ENCODE data around the gene MAP3K6.

Gene MAP3K6

DNA sequence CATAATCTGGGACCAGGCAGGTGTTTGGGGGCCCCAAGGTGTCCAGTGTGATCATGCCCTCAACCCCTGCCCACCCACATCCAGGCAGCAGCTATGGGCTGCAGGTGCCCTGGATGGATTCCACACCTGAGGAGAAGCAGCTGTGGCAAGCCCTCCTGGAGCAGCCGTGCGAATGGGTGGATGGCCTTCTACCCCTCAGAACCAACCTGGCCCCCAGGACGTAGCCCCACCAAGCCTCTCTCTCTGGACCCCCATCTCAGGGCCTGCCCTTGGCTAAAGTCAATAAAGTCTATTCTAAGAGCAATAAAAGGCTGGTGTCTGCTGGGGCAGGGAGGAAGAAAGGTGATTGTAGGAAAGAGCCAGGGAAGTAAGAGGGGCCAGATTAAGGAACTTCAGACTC is 13.1 kb downstream of the MAP3K6 start:
- no peak for DNase-seq

DNA sequence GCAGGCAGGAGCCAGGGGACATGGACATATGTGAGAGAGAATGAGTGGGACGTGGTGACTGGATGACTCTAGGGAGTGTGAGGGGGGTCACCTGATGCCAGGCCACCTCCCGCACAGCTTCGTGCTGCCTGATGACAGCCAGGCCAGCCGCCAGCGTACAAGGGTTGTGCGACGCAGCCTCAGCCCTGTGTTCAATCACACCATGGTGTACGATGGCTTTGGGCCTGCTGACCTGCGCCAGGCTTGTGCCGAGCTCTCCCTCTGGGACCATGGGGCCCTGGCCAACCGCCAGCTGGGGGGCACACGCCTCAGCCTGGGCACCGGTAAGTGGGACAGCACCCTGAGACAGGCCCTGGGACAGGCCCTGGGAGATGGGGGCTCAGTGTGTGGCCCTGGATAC is 13.6 kb downstream of the MAP3K6 start:
- DNase-seq, result no peak

- DNase-seq, result no peak
Measured at GRCh38 chr1:27351541-27352107, 15.1 kb downstream of the MAP3K6 start.

DNA sequence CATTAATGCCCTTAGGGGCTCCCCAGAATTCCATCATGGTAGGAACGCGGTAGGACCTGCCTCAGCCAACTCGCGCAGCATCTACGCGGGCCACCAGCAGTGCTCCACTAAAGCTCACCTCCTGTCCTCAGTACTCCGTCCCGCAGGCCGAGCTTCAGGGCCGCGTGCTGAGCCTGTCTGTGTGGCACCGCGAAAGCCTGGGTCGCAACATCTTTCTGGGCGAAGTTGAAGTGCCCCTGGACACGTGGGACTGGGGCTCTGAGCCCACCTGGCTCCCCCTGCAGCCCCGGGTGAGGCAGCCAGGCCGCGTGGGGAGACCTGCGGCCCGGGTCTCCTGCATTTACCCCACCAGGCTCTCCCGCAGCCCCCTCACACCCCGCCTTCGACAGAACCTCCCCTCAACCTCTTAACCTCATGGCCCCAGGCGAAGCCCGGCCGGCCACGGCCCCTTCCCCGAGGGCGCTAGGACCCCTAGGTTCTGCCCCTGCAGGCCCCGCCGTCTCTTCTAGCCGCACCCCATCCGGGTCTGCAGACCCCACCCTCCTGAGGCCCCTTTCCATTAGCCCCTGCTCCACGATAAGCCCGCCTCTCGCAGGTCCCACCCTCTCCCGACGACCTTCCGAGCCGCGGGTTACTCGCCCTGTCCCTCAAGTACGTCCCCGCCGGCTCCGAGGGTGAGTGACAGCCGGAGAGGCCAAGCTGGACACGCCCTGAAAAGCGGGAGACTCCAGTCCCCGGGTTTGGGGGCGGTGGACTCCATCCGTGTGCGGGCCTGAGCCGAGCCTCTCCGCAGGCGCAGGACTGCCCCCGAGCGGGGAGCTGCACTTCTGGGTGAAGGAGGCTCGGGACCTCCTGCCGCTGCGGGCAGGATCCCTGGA is 15.9 kb downstream of the MAP3K6 start:
- DNase-seq, result no peak

DNA sequence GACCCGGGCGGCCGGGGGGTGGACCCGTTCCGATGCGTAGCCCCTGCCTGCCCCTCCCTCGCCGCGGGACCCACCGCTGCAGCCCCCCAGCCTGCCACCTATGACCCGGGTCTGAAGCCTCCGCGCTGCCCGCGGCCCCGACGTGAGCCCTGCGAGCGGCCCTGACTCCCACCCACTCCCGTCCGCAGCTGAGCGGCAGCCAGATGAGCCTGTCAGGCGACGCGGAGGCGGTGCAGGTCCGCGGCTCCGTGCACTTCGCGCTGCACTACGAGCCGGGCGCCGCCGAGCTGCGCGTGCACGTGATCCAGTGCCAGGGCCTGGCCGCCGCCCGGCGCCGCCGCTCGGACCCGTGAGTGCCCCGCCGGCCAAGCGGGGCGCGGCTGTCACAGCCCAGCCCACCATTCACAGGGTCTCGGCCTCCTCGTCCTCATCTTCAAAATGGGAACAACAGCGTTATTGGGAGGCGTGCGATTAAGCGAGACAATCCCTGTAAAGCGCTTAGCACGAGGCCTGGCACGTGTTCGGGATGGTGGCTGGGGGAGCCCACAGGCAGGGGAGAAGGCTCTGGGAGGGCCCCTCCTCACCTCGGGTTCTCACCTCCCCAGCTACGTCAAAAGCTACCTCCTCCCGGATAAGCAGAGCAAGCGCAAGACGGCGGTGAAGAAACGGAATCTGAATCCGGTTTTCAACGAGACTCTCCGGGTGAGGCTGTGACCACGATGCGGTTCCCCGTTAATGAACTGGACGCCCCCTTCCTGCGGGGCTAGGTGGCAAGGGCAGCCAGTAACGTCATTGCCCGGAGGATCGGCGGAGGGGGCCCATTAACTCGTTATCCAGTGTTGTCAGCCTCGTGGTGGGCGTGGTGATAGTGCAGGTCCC is 16.7 kb downstream of the MAP3K6 start:
- no peak for DNase-seq

GRCh38 chr1:27348861-27349783 is 17.6 kb downstream of the MAP3K6 start:
- DNase-seq, result peak; percentile 51

DNA sequence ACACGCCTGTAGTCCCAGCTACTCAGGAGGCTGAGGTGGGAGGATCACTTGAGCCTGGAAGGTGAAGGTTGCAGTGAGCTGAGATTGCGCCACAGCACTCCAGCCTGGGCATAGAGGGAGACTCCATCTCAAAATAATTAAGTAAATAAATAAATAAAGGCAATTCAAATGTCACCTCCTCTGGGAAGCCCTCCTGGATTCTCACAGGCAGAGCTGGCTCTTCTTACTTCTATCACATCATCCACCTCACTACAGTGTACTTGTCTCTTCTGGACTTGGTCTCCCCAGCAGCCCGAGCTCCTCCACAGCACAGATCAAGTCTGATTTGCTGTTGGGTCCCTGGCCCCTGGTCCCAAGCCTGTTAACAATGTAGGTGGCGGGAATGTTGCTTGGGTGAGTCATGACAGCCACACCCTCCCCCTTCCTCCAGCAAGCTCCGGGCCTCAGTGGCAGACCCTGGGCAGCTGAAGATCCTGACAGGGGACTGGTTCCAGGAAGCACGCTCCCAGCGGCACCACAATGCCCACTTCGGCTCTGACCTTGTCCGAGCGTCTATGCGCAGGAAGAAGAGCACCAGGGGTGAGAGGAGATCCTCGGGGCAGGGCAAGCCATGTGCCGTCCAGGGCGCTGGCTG is 19.7 kb downstream of the MAP3K6 start:
- DNase-seq, result no peak

DNA sequence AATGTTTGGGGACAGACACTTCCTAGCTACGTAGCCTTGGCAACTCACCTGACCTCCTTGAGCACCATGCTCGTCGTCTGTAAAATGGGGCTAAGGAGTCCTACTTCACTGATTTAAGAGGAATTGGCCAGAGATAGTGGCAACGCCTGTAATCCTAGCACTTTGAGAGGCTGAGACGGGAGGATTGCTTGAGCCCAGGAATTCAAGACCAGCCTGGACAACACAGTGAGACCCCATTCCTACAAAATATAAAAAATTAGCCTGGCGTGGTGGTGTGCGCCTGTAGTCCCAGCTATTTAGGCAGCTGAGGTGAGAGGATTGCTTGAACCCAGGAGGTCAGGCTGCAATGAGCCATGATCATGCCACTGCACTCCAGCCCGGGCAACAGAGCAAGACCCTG is 20.4 kb downstream of the MAP3K6 start:
- no peak for DNase-seq

DNA sequence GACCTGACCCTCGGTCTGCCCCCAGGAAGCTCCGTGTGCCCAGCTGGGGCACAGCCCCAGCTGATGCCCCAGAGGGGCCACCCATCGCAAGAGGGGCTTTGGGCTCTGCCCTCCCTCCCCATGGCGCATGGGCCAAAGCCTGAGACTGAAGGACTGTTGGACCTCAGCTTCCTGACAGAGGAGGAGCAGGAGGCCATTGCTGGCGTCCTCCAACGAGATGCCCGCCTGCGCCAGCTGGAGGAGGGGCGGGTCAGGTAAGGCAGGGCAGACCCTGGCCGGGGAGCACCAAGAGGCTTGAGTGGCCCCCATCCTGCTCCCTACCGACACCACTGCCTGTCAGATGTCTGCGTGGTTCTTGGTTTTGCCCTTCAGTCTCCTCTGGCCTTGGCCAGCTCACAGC is 21.5 kb downstream of the MAP3K6 start:
- no peak for DNase-seq

GRCh38 chr1:27343639-27344025 is 23.1 kb downstream of the MAP3K6 start:
- peak; percentile 69 for DNase-seq

DNA sequence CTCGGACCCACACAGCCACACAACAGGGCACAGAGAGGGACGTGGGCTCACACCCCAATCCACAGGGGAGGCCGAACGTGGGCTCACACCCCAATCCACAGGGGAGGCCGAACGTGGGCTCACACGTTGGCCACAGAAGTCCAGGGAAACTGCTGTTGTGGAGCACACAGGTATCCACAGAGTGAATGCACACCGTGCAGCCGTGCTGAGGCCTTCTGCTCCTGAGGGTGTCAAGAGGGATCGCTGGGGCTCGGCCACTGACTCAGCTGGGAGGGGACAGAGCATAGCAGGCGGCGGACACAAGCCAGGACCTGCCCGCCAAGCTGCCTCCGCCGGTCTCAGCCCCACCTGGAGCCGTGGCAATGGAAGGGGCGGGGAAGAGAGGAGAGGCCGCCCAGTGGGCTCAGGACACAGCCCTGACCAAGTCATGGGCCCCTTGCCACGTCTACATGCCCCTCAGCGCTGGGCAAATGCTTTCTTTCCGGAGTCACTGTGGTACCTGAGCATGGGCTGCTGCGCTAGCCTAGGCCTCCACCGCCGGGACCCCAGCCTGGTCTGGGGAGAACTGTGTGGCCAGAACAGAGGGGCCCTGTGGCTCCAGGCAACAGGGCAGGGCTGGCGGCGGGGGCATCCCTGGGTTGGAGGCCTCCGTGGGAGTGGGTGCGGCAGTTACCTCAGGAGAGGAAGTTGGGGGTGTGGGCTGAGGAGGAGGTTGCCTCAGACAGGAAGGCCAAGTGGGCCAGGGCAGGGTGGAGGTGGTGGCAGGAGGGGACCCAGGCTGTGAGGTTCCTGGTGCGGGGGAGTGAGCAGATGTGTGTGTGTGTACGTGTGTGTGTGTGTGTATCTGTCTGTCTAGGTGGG is 23.8 kb downstream of the MAP3K6 start:
- DNase-seq, result peak; percentile 62

DNA sequence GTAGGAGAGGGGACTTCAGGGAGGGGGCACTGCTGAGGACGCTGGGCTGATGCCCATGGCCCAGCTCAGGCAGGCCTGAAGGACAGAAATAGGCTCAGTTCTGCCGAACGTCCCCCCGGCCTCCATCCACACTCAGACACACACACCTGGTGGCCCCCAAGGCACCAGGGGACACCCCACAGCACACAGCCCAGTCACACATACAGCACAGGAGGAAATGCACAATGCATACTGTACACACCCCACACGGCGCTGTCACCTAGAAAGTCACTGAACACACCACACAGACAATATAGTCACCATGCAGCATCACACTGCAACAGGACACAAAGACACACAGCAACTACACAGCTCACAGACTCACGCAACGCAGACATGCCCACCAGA is 24.4 kb downstream of the MAP3K6 start:
- peak; percentile 39 for DNase-seq

DNA sequence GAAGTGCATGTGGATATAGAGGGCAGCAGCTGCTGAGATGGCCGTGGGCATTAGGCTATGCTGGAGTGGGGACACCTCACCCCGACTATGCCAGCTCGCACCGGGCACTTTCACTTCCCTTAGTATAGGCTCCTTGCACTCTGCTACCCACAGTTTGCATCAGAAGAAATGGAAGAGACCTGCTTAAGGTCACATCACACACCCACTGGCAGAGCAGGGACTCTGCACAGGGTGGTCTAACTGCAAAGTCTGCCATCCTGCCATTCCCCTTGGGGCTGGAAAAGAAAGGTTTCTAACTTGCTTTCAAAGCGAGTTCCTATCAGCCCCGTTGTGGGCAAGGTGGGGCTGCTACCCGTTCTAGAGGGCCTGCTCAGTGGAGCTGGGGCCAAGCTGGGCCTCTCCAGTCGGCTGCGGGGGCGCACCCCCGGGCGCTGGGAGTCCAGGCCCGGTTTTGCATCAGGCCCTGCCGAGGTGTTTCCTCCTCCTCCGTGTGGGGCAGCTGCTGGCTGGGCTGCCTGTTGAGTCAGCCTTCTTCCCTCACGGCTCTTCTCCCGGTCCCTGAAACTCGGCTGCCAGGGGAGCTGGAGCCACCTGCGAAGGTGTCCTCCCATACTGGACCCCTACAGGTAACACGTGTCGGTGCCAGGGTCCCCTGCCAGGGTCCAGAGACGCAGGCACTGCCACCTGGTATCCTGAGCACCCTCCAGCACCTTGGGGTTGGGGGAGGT is 25.1 kb downstream of the MAP3K6 start, which contains the start of gene SYTL1:
Gene SYTL1 (plus strand): TSS at position 498 of the 728 bp plus-strand sequence. CDS start 3,313 bp downstream, outside the sequence.
- DNase-seq, result peak; percentile 78

- DNase-seq, result no peak
Measured at GRCh38 chr1:27339213-27339612, 27.5 kb downstream of the MAP3K6 start.

- no peak for DNase-seq
Measured at GRCh38 chr1:27338751-27339150, 28.0 kb downstream of the MAP3K6 start.

- no peak for DNase-seq
Measured at GRCh38 chr1:27336756-27337155, 30.0 kb downstream of the MAP3K6 start.

- DNase-seq, result no peak
Measured at GRCh38 chr1:27335506-27336422, 31.0 kb downstream of the MAP3K6 start.

GRCh38 chr1:27333717-27334279 is 33.0 kb downstream of the MAP3K6 start:
- no peak for DNase-seq

All from NCI-H2171 treated with DMSO at 0.1 percent for 48 hours (cell line).